ENCODE data around the gene LRFN2.

The LRFN2 gene

GRCh38 chr6:40436685-40437604, 150.2 kb downstream of the LRFN2 start:
- DNase-seq (ENCODE audit: low spot score) = peak; percentile 56

- DNase-seq (ENCODE audit: low spot score) = no peak
Measured at GRCh38 chr6:40432982-40433381, 154.2 kb downstream of the LRFN2 start.

- DNase-seq (ENCODE audit: low spot score) = no peak
Measured at GRCh38 chr6:40431706-40432105, 155.5 kb downstream of the LRFN2 start.

GRCh38 chr6:40427196-40427595, 160.0 kb downstream of the LRFN2 start:
- DNase-seq (ENCODE audit: low spot score) = no peak

GRCh38 chr6:40426346-40427066, 160.7 kb downstream of the LRFN2 start:
- peak; percentile 33 for DNase-seq (ENCODE audit: low spot score)

- DNase-seq (ENCODE audit: low spot score) = peak; percentile 80
Measured at GRCh38 chr6:40425192-40425919, 161.8 kb downstream of the LRFN2 start.

GRCh38 chr6:40422046-40422445, 165.1 kb downstream of the LRFN2 start:
- no peak for DNase-seq (ENCODE audit: low spot score)

GRCh38 chr6:40419946-40420728, 167.0 kb downstream of the LRFN2 start:
- no peak for DNase-seq (ENCODE audit: low spot score)

GRCh38 chr6:40419377-40419776, 167.8 kb downstream of the LRFN2 start:
- no peak for DNase-seq (ENCODE audit: low spot score)

- DNase-seq (ENCODE audit: low spot score) = peak; percentile 59
Measured at GRCh38 chr6:40417031-40417430, 170.1 kb downstream of the LRFN2 start.

- DNase-seq (ENCODE audit: low spot score) = no peak
Measured at GRCh38 chr6:40414617-40415016, 172.5 kb downstream of the LRFN2 start.

- no peak for DNase-seq (ENCODE audit: low spot score)
Measured at GRCh38 chr6:40413239-40413638, 173.9 kb downstream of the LRFN2 start.

- no peak for DNase-seq (ENCODE audit: low spot score)
Measured at GRCh38 chr6:40411881-40412280, 175.3 kb downstream of the LRFN2 start.

GRCh38 chr6:40410821-40411220, 176.3 kb downstream of the LRFN2 start:
- no peak for DNase-seq (ENCODE audit: low spot score)

- DNase-seq (ENCODE audit: low spot score) = no peak
Measured at GRCh38 chr6:40409716-40410397, 177.3 kb downstream of the LRFN2 start.

GRCh38 chr6:40408786-40409542, 178.2 kb downstream of the LRFN2 start:
- no peak for DNase-seq (ENCODE audit: low spot score)

GRCh38 chr6:40407239-40407638, 179.9 kb downstream of the LRFN2 start:
- no peak for DNase-seq (ENCODE audit: low spot score)

GRCh38 chr6:40406175-40406574, 181.0 kb downstream of the LRFN2 start:
- no peak for DNase-seq (ENCODE audit: low spot score)

- DNase-seq (ENCODE audit: low spot score) = no peak
Measured at GRCh38 chr6:40400738-40401137, 186.4 kb downstream of the LRFN2 start.

GRCh38 chr6:40399888-40400457, 187.2 kb downstream of the LRFN2 start:
- no peak for DNase-seq (ENCODE audit: low spot score)

Measured in Ammon's horn (tissue), 1 donor.